Tibial artery (tissue), 4 donors: ENCODE data around the gene GRIN3B.

ENCODE experiments used
- DNase-seq, 2 donors: peaks; one replicate each; pipeline ENCODE4 v3.0.0-alpha.2; 2019
- H3K27ac ChIP-seq, 2 donors: fragments of 200-600 bp; sonication (generic) in 1 of 2; 1 replicate in 1 of 2; 2 replicates in 1 of 2; pipeline ENCODE4 v1.5.1; 2018 to 2019; ENCODE audit warnings: mild to moderate bottlenecking in 1 of 2
- H3K27me3 ChIP-seq, 2 donors: fragments of 200-600 bp; sonication (generic) in 1 of 2; one replicate each; pipeline versions ENCODE4 v1.5.1 to v1.6.0; 2016 to 2019
- H3K36me3 ChIP-seq, 3 donors: fragments of 200-600 bp; sonication (generic) in 2 of 3; one replicate each; pipeline ENCODE4 v1.5.1; 2016 to 2019; ENCODE audit warnings: mild to moderate bottlenecking in 2 of 3
- H3K4me1 ChIP-seq, 4 donors: fragments of 200-600 bp; sonication (generic) in 2 of 4; 1 replicate in 3 of 4; 2 replicates in 1 of 4; pipeline ENCODE4 v1.5.1; 2016 to 2019
- H3K4me3 ChIP-seq, 2 donors: fragments of 200-600 bp; sonication (generic) in 1 of 2; 1 replicate in 1 of 2; 2 replicates in 1 of 2; pipeline ENCODE4 v1.5.1; 2018 to 2019; ENCODE audit warnings: mild to moderate bottlenecking in 2 of 2
- H3K9me3 ChIP-seq, 3 donors: fragments of 200-600 bp; sonication (generic) in 1 of 3; one replicate each; pipeline ENCODE4 v1.5.1; 2016 to 2019
- intact Hi-C: fragments of 100-400 bp; cut with DNase I; formaldehyde crosslinking; loops from one replicate; pipeline ENCODE4 v1.15.0; 2023; ENCODE audit warnings: low total_unique reads
- TF ChIP-seq, protein P1 (sequence below), 2 experiments: fragments of 200-600 bp in 1 of 2; fragments of 450-650 bp in 1 of 2; IDR thresholded peaks; one replicate each; pipeline ENCODE4 v1.5.1; 2017 to 2019; ENCODE audit warnings: antibody characterized with exemption in 2 of 2, mild to moderate bottlenecking in 1 of 2, moderate library complexity in 1 of 2

Gene GRIN3B

GRCh38 chr19:1009041-1009980 is 9.1 kb downstream of the GRIN3B start:
- Histone ChIP-seq H3K36me3 (peaks cover 41 to 67% (median 59%) of the 10 kb centered on the region in 3 donors), H3K27me3 (peaks cover 0 to 5% of the 10 kb centered on the region in 2 donors), H3K4me1 (no peaks in the 10 kb centered on the region), H3K9me3 (no peaks in the 10 kb centered on the region), H3K27ac (no peak overlapping the region), H3K4me3 (no peak overlapping the region)
- no peak for DNase-seq
- intact Hi-C loops: no loop called here
- TF ChIP-seq, protein P1, sequence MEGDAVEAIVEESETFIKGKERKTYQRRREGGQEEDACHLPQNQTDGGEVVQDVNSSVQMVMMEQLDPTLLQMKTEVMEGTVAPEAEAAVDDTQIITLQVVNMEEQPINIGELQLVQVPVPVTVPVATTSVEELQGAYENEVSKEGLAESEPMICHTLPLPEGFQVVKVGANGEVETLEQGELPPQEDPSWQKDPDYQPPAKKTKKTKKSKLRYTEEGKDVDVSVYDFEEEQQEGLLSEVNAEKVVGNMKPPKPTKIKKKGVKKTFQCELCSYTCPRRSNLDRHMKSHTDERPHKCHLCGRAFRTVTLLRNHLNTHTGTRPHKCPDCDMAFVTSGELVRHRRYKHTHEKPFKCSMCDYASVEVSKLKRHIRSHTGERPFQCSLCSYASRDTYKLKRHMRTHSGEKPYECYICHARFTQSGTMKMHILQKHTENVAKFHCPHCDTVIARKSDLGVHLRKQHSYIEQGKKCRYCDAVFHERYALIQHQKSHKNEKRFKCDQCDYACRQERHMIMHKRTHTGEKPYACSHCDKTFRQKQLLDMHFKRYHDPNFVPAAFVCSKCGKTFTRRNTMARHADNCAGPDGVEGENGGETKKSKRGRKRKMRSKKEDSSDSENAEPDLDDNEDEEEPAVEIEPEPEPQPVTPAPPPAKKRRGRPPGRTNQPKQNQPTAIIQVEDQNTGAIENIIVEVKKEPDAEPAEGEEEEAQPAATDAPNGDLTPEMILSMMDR (IDR thresholded peaks at IDR 0.05): no peak

DNA sequence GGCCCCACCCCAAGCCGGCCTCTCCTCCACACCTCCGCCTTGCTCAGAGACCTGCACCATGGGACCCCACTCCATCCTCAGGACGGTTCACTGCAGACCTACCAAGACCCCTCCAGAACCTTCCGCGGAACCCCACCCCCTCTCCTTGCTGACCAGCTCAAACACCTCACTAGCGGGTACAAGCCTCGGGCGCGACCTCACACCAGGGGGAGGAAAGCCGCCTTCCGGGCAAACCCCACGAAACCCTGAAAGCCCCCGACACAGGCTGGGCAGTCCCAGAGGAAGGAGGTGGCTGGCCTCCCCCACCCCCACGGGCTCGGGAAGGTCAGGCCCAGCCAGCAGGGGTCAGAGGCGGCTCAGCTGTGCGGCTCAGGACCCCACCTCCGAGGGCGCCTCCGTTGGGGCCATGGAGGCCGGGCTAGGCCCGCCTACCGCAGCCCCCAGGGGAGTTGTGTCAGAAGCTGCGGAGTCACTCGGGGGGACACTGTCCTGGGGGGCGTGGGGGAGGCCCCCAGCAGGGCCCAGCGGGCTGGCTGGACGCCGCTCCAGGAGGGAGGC is 9.8 kb downstream of the GRIN3B start:
- H3K27ac ChIP-seq: no peak overlapping the region
- H3K27me3 ChIP-seq: no peaks in the 10 kb centered on the region
- TF ChIP-seq, protein P1 (IDR thresholded peaks at IDR 0.05): no peak
- H3K4me3 ChIP-seq: no peak overlapping the region
- DNase-seq: no peak
- intact Hi-C loops: loop anchor here (10.0 kb wide), 1 partner anchor 165 kb away; the partner anchor contains the start of gene SBNO2
- H3K4me1 ChIP-seq: peaks cover 0 to 2% (median 0%) of the 10 kb centered on the region in 4 donors
- H3K36me3 ChIP-seq: peaks cover 41 to 75% (median 67%) of the 10 kb centered on the region in 3 donors
- no peaks in the 10 kb centered on the region for H3K9me3 ChIP-seq

- Histone ChIP-seq H3K36me3 (peaks cover 41 to 76% (median 69%) of the 10 kb centered on the region in 3 donors), H3K27me3 (no peaks in the 10 kb centered on the region), H3K4me3 (no peak overlapping the region), H3K27ac (no peak overlapping the region), H3K9me3 (no peaks in the 10 kb centered on the region), H3K4me1 (peaks cover 0 to 9% (median 6%) of the 10 kb centered on the region in 4 donors)
- TF ChIP-seq, protein P1 (IDR thresholded peaks at IDR 0.05): no peak
- no peak for DNase-seq
- intact Hi-C loops: loop anchor here (10.0 kb wide), 1 partner anchor 164 kb away; the partner anchor contains the start of gene SBNO2
Measured at GRCh38 chr19:1010586-1011510, 10.6 kb downstream of the GRIN3B start.

- Histone ChIP-seq H3K4me1 (peaks cover under 1 to 19% (median 15%) of the 10 kb centered on the region in 4 donors), H3K9me3 (no peaks in the 10 kb centered on the region), H3K27ac (no peak overlapping the region), H3K4me3 (no peak overlapping the region), H3K36me3 (peaks cover 41 to 76% (median 69%) of the 10 kb centered on the region in 3 donors), H3K27me3 (no peaks in the 10 kb centered on the region)
- TF ChIP-seq, protein P1 (IDR thresholded peaks at IDR 0.05): no peak
- intact Hi-C loops: loop anchor here (10.0 kb wide), 1 partner anchor 163 kb away; the partner anchor contains the start of gene SBNO2
- DNase-seq: no peak
Measured at GRCh38 chr19:1011831-1012333, 11.7 kb downstream of the GRIN3B start.

DNA sequence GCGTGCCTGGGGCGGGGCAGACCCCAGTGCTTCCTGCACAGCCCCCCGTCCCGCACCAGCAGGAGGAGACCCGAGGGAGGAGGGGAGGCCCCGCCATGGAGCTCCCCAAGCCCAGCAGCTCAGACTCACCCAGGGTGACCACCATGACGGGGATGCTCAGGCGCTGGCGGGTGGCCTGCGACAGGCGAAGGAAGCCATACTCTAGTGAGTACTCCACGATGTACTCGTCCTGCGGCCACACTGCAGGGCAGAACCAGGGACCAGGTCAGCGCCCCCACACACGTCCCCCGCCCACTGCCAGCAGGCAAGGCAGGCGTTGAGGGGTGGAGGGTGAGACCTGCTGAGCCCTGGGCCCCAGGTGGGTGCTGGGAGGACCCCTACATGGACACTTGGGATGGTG is 12.1 kb downstream of the GRIN3B start:
- TF ChIP-seq, protein P1 (IDR thresholded peaks at IDR 0.05): no peak
- Histone ChIP-seq H3K9me3 (no peaks in the 10 kb centered on the region), H3K36me3 (peaks cover 41 to 76% (median 69%) of the 10 kb centered on the region in 3 donors), H3K4me3 (no peak overlapping the region), H3K27me3 (no peaks in the 10 kb centered on the region), H3K27ac (no peak overlapping the region), H3K4me1 (peaks cover 4 to 23% (median 20%) of the 10 kb centered on the region in 4 donors)
- intact Hi-C loops: loop anchor here (10.0 kb wide), 1 partner anchor 162 kb away; the partner anchor contains the start of gene SBNO2
- no peak for DNase-seq
